DND-41 (cell line): Measurements from ENCODE around the gene ZFYVE28.

Source experiments
- ATAC-seq: fragments of 200-7000 bp; cut with Tn5 transposase; 3 replicates; pipeline ENCODE4 v1.9.1; 2021; ENCODE audit warnings: low read depth; ENCODE audit not compliant: insufficient read depth
- DNase-seq: peaks from one replicate; pipeline ENCODE4 v3.0.0-alpha.2; 2020
- H2AFZ ChIP-seq: 2 replicates; pipeline ENCODE4 v1.6.0; 2012; ENCODE audit warnings: low read depth, low read length
- H3K27ac ChIP-seq: 2 replicates; pipeline ENCODE4 v1.5.1; 2012; ENCODE audit warnings: low read length, inconsistent platforms
- H3K27me3 ChIP-seq: fragments of 200-600 bp; sonication (generic); 2 replicates; pipeline ENCODE4 v1.6.0; 2012; ENCODE audit warnings: low read length, mild to moderate bottlenecking, inconsistent platforms; ENCODE audit not compliant: insufficient read depth, poor library complexity
- H3K36me3 ChIP-seq: 2 replicates; pipeline ENCODE4 v1.5.1; 2012; ENCODE audit warnings: low read length, inconsistent platforms; ENCODE audit not compliant: insufficient read depth
- H3K4me1 ChIP-seq: 2 replicates; pipeline ENCODE4 v1.5.1; 2012; ENCODE audit warnings: mild to moderate bottlenecking, low read length; ENCODE audit not compliant: insufficient read depth
- H3K4me2 ChIP-seq: 2 replicates; pipeline ENCODE4 v1.6.0; 2012; ENCODE audit warnings: mild to moderate bottlenecking, moderate library complexity, low read length, inconsistent platforms; ENCODE audit not compliant: insufficient read depth
- H3K4me3 ChIP-seq, 2 experiments: fragments of 200-600 bp in 1 of 2; shearing (Covaris generic) in 1 of 2; 2 replicates each; pipeline ENCODE4 v1.5.1; 2012 to 2016; ENCODE audit warnings: inconsistent platforms in 2 of 2, low read length in 2 of 2, mild to moderate bottlenecking in 2 of 2, low read depth in 1 of 2, moderate library complexity in 1 of 2
- H3K79me2 ChIP-seq: 2 replicates; pipeline ENCODE4 v1.6.0; 2012; ENCODE audit warnings: low read length, inconsistent platforms; ENCODE audit not compliant: insufficient read depth
- H3K9ac ChIP-seq: 2 replicates; pipeline ENCODE4 v1.6.0; 2012; ENCODE audit warnings: low read depth, mild to moderate bottlenecking, inconsistent platforms, low read length, moderate library complexity
- H3K9me3 ChIP-seq: 2 replicates; pipeline ENCODE4 v1.5.1; 2012; ENCODE audit warnings: low read length, moderate library complexity, mild to moderate bottlenecking, inconsistent platforms; ENCODE audit not compliant: insufficient read depth, severe bottlenecking
- H4K20me1 ChIP-seq: 2 replicates; pipeline ENCODE4 v1.6.0; 2012; ENCODE audit warnings: low read length; ENCODE audit not compliant: insufficient read depth
- EZH2 ChIP-seq: IDR thresholded peaks from 3 replicates; pipeline ENCODE4 v1.6.1; 2012; ENCODE audit warnings: borderline replicate concordance, low read depth, mild to moderate bottlenecking, moderate library complexity, low read length, inconsistent platforms; ENCODE audit not compliant: severe bottlenecking
- TF ChIP-seq, protein P1 (sequence below): IDR thresholded peaks from 2 replicates; pipeline ENCODE4 v1.5.1; 2012; ENCODE audit warnings: borderline replicate concordance, low read length, moderate library complexity, mild to moderate bottlenecking; ENCODE audit not compliant: poor library complexity, severe bottlenecking; ENCODE audit errors: extremely low read depth

ZFYVE28 gene

GRCh38 chr4:2367626-2368025 lies 50.8 kb downstream of the ZFYVE28 start:
- H3K4me2 ChIP-seq = no peak overlapping the region
- no peak overlapping the region for H3K9ac ChIP-seq
- H2AFZ ChIP-seq = no peak overlapping the region
- H3K79me2 ChIP-seq = no peaks in the 10 kb centered on the region
- no peaks in the 10 kb centered on the region for H4K20me1 ChIP-seq
- TF ChIP-seq, protein P1, sequence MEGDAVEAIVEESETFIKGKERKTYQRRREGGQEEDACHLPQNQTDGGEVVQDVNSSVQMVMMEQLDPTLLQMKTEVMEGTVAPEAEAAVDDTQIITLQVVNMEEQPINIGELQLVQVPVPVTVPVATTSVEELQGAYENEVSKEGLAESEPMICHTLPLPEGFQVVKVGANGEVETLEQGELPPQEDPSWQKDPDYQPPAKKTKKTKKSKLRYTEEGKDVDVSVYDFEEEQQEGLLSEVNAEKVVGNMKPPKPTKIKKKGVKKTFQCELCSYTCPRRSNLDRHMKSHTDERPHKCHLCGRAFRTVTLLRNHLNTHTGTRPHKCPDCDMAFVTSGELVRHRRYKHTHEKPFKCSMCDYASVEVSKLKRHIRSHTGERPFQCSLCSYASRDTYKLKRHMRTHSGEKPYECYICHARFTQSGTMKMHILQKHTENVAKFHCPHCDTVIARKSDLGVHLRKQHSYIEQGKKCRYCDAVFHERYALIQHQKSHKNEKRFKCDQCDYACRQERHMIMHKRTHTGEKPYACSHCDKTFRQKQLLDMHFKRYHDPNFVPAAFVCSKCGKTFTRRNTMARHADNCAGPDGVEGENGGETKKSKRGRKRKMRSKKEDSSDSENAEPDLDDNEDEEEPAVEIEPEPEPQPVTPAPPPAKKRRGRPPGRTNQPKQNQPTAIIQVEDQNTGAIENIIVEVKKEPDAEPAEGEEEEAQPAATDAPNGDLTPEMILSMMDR = no peak
- TF ChIP-seq EZH2 = no peak
- no peaks in the 10 kb centered on the region for H3K27me3 ChIP-seq
- H3K4me3 ChIP-seq = no peak overlapping the region
- H3K27ac ChIP-seq = no peak overlapping the region
- peaks cover 8% of the 10 kb centered on the region for H3K9me3 ChIP-seq
- no peak for DNase-seq
- no peaks in the 10 kb centered on the region for H3K4me1 ChIP-seq
- no peaks in the 10 kb centered on the region for H3K36me3 ChIP-seq
- no peak for ATAC-seq

DNA sequence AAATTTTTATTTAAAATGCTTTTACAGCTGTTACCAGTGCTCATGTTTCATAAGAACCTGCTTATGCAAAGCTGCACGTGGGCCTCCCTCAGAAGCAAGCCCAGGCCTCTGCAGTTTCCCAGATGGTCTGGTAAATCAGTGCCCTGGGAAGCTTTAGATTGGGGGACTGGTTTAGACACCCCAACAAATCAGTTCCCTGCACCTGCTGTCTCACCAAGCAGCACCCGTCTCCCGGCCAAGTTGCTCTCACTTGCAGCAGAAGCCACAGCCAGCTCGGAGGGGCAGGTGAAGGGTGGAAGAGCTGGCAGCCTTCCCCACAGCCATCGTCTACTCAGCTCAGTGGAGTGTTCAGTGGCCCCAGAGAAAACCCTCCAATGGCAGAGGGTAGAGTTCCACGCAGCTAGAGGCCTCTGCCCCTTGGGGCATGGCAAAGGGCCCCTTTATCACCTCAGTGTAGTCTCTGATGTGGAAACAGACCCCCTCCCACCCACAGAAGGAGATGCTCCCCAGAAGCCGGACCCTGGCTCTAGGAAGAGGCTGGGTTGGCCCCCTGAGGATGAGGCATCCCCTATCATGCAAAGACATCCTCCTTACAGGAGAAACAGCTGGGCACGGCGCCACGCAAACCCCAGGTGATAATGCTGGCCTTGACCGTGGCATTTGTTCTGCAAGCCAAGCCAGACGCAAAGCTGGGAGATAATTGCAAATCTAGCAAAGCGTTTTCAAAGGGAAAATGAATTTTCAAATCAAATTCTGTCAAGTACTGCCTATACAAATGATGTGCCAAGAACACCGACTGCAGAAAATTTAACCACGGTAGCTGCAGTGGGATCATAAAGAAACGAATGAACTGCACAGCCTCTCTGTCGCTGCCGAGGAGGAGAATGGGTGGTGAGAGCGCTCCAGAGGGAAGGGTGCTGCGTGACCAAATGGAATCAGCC lies 51.9 kb downstream of the ZFYVE28 start:
- Histone ChIP-seq H3K4me3 (no peak overlapping the region), H3K79me2 (no peaks in the 10 kb centered on the region), H4K20me1 (peaks cover 4% of the 10 kb centered on the region), H3K36me3 (no peaks in the 10 kb centered on the region), H3K4me2 (no peak overlapping the region), H3K27ac (no peak overlapping the region), H2AFZ (no peak overlapping the region), H3K9me3 (peaks cover 8% of the 10 kb centered on the region), H3K4me1 (no peaks in the 10 kb centered on the region), H3K27me3 (no peaks in the 10 kb centered on the region), H3K9ac (no peak overlapping the region)
- no peak for TF ChIP-seq EZH2
- TF ChIP-seq, protein P1 = no peak
- ATAC-seq (no peak), DNase-seq (no peak)

GRCh38 chr4:2365913-2366210 lies 52.6 kb downstream of the ZFYVE28 start:
- peaks cover 6% of the 10 kb centered on the region for H4K20me1 ChIP-seq
- DNase-seq = no peak
- H3K4me3 ChIP-seq = no peak overlapping the region
- H3K4me2 ChIP-seq = no peak overlapping the region
- no peak overlapping the region for H3K27ac ChIP-seq
- H3K9ac ChIP-seq = no peak overlapping the region
- no peaks in the 10 kb centered on the region for H3K36me3 ChIP-seq
- no peaks in the 10 kb centered on the region for H3K4me1 ChIP-seq
- ATAC-seq = no peak
- H3K79me2 ChIP-seq = no peaks in the 10 kb centered on the region
- no peak for TF ChIP-seq EZH2
- TF ChIP-seq, protein P1 = no peak
- no peak overlapping the region for H2AFZ ChIP-seq
- no peaks in the 10 kb centered on the region for H3K27me3 ChIP-seq
- H3K9me3 ChIP-seq = peaks cover 8% of the 10 kb centered on the region
